ENCODE measurements around the gene TBC1D22A. TPM values are rescaled to one million over a fixed set of nuclear protein-coding genes. Genes with fewer than 3 reads are reported as not detected.

The TBC1D22A gene
- total RNA-seq, 1 donor from 2014 or later: 9.4 TPM

DNA sequence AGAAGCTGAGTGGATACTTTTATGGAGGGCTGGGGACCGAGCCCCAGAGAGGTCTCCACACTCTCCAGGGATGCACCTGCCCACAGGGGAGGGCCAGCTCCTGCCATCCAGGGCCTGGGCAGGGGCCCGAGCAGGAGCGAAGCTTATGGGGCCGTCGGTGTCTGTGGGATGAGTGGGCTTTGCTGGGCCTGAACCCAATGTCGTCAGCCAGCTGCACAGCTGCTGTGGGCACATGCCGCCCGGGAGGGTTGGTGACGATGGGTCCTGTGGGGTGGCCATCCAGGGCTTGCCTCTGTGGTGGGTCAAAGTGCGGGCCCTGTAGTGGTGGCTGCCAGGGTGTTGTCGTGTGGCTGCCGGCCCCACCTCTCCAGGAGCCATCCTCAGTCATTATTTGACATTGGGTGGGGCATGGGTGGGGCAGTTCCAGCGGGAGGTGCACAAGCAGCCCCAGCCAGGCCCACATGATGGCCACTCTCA, 447.1 kb downstream of the TBC1D22A start:
- DNase-seq (ENCODE audit: low spot score): no peak

DNA sequence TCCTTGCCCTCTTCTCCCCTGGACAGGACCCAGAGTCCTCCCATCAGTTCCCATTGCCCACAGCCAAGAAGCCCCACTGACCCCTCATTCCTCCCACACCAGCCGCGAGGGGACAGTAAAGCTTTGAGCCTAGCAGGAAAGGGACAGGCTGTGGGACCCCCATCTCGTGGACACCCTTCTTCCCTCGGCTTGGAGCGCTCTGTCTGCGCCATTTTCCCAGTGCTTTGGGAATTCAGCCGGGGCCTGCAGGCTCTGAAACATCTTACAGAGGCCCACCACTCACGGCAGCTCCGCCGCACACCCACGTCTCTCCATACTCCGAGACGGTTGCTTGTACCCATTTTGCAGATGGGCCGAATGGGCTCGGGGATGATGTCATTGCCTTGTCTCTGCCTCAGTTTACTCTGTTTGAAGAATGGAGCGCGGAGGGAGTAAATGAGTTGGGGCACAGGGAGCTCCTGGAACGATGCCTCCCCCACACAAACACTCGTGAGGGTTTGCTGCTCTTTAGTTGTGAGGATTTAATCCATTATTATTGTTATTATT, 447.7 kb downstream of the TBC1D22A start:
- DNase-seq (ENCODE audit: low spot score): no peak

GRCh38 chr22:47210686-47211085, 448.2 kb downstream of the TBC1D22A start:
- DNase-seq (ENCODE audit: low spot score): no peak

- no peak for DNase-seq (ENCODE audit: low spot score)
These were observed 451.3 kb downstream of the TBC1D22A start for GRCh38 chr22:47213571-47214230.

DNA sequence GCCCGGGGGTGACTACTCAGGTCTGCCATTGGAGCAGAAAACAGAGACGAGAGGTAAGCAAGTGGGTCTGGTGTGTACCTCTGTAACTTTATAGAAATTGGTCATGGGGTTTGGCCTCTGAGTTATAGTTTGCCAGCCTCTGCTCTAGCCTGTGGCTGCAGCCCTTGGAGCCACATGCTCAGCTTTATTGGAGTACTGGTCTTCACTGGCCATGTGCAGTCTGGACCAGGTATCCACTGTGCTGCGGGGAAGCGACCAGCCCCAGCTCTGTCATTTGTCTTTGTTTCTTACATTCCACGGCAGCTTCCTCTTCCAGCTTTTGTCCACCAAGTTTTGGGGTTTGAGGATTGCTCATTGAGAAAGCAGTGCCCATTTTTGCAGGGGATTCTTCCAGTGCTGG, 453.4 kb downstream of the TBC1D22A start:
- no peak for DNase-seq (ENCODE audit: low spot score)

DNA sequence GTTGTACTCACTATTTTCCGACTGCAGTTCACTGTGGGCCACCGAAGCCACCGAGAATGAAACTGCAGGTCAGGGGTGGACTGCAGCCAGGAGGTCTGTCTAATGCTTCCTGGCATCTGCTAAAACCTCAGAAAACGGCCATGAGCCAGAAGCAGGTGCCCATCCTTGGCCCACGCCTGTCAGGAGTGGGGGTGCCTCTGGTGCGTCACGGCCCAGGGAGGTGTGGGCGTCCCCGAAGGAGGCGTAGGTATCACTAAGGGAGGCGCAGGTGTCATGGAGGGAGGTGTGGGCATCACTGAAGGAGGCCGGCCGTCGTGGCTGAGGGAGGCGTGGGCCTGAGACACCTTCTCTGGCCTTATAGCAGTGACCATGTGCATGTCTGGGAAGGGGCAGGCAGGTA, 456.2 kb downstream of the TBC1D22A start:
- no peak for DNase-seq (ENCODE audit: low spot score)

GRCh38 chr22:47219789-47220188, 457.3 kb downstream of the TBC1D22A start:
- no peak for DNase-seq (ENCODE audit: low spot score)

GRCh38 chr22:47220752-47221151, 458.3 kb downstream of the TBC1D22A start:
- DNase-seq (ENCODE audit: low spot score): no peak

GRCh38 chr22:47221840-47222615, 459.6 kb downstream of the TBC1D22A start:
- no peak for DNase-seq (ENCODE audit: low spot score)

Other genes with a start within 250 kb of the TBC1D22A start
- gene CELSR1, start 225.0 kb upstream of the TBC1D22A start, total RNA-seq (ENCODE audit: insufficient read depth, low replicate concordance): 4.8 TPM
- gene GRAMD4, start 142.3 kb upstream of the TBC1D22A start, total RNA-seq (ENCODE audit: insufficient read depth, low replicate concordance): 25.8 TPM
- 42.4 TPM for gene CERK, start 24.4 kb upstream of the TBC1D22A start, total RNA-seq (ENCODE audit: insufficient read depth, low replicate concordance)